HL-60 (cell line): ENCODE results near the gene PNMA8C.

Experiments
- DNase-seq, 2 experiments: peaks; one replicate each; pipeline ENCODE4 v3.0.0-alpha.2; 2010 to 2020; ENCODE audit warnings: low read depth in 1 of 2, low spot score in 1 of 2
- H3K27ac ChIP-seq: fragments of 250-450 bp; sonication (Bioruptor Pico); replicated peaks from 2 replicates; pipeline ENCODE4 v1.5.1; 2020; ENCODE audit warnings: mild to moderate bottlenecking, moderate library complexity
- H3K27me3 ChIP-seq: fragments of 250-450 bp; sonication (Bioruptor Pico); 2 replicates; pipeline ENCODE4 v1.5.1; 2021; ENCODE audit warnings: mild to moderate bottlenecking, moderate library complexity; ENCODE audit not compliant: insufficient read depth, poor library complexity, severe bottlenecking
- H3K4me3 ChIP-seq: replicated peaks from 2 replicates; pipeline ENCODE4 v1.5.1; 2011; ENCODE audit warnings: mild to moderate bottlenecking, control low read depth, low read length; ENCODE audit not compliant: insufficient read depth
- GABPA ChIP-seq: IDR thresholded peaks from 2 replicates; pipeline ENCODE4 v1.6.1; 2012; ENCODE audit warnings: low read depth
- POLR2AphosphoS5 ChIP-seq: IDR thresholded peaks from 2 replicates; pipeline ENCODE4 v1.6.1; 2012; ENCODE audit warnings: low read depth
- REST ChIP-seq: IDR thresholded peaks from 2 replicates; pipeline ENCODE4 v1.6.1; 2012; ENCODE audit warnings: low read depth; ENCODE audit not compliant: insufficient replicate concordance
- SPI1 ChIP-seq: IDR thresholded peaks from 2 replicates; pipeline ENCODE4 v1.6.1; 2012; ENCODE audit warnings: low read depth, mild to moderate bottlenecking, borderline replicate concordance
- TF ChIP-seq, protein P1 (sequence below): IDR thresholded peaks from one replicate; pipeline ENCODE4 v1.5.1; 2011; ENCODE audit warnings: low read length, control low read depth, inconsistent platforms; ENCODE audit not compliant: insufficient read depth

The PNMA8C gene

GRCh38 chr19:46451352-46451751 is 22.6 kb upstream of the PNMA8C start:
- no peak overlapping the region for H3K4me3 ChIP-seq
- TF ChIP-seq REST (no peak), POLR2AphosphoS5 (no peak), GABPA (no peak), SPI1 (no peak)
- TF ChIP-seq, protein P1, sequence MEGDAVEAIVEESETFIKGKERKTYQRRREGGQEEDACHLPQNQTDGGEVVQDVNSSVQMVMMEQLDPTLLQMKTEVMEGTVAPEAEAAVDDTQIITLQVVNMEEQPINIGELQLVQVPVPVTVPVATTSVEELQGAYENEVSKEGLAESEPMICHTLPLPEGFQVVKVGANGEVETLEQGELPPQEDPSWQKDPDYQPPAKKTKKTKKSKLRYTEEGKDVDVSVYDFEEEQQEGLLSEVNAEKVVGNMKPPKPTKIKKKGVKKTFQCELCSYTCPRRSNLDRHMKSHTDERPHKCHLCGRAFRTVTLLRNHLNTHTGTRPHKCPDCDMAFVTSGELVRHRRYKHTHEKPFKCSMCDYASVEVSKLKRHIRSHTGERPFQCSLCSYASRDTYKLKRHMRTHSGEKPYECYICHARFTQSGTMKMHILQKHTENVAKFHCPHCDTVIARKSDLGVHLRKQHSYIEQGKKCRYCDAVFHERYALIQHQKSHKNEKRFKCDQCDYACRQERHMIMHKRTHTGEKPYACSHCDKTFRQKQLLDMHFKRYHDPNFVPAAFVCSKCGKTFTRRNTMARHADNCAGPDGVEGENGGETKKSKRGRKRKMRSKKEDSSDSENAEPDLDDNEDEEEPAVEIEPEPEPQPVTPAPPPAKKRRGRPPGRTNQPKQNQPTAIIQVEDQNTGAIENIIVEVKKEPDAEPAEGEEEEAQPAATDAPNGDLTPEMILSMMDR = no peak
- H3K27me3 ChIP-seq = peaks cover 2% of the 10 kb centered on the region
- H3K27ac ChIP-seq = no peak overlapping the region
- DNase-seq = no peak

DNA sequence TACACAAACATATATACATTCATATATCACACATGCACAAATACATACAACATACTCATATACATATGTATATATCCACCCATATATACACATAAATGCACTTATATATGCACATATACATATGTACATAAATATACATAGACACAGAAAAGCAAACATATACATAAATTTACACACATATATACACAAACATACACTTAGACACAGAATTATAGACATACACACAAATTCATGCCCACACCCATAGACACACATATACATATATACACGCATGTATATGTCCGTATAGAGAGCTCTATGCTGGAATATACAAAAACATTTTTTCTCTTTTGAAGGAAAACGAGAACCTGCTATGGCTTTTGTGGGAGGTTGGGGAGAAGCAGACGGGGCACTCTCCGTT is 22.0 kb upstream of the PNMA8C start:
- H3K4me3 ChIP-seq = no peak overlapping the region
- H3K27me3 ChIP-seq = peaks cover 2% of the 10 kb centered on the region
- no peak for TF ChIP-seq GABPA
- TF ChIP-seq SPI1 = no peak
- TF ChIP-seq POLR2AphosphoS5 = no peak
- TF ChIP-seq, protein P1 = no peak
- H3K27ac ChIP-seq = no peak overlapping the region
- DNase-seq = no peak

GRCh38 chr19:46449228-46449627 is 20.5 kb upstream of the PNMA8C start:
- TF ChIP-seq REST (no peak), SPI1 (no peak), GABPA (no peak), POLR2AphosphoS5 (no peak)
- TF ChIP-seq, protein P1 = no peak

DNA sequence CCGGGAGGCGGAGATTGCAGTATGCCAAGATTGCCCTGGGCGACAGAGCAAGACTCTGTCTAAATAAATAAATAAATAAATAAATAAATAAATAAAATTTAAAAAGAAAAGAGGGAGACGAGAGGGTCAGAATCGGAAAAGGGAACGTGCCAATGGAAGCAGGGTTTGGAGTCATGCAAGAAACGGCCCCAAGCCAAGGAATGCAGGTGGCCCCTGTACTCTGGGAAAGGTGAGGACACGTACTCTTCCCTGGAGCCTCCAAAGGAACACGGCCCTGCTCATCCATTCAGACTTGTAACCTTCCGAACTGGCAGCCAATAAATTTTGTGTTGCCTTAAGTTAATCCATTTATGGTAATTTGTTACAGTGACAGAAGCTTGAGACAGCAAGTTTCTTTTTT is 19.9 kb upstream of the PNMA8C start:
- no peak for DNase-seq
- Histone ChIP-seq H3K27me3 (peaks cover 2% of the 10 kb centered on the region), H3K4me3 (no peak overlapping the region), H3K27ac (no peak overlapping the region)
- no peak for TF ChIP-seq SPI1
- TF ChIP-seq GABPA = no peak
- no peak for TF ChIP-seq REST
- TF ChIP-seq, protein P1 = no peak
- TF ChIP-seq POLR2AphosphoS5 = no peak

More at GRCh38 chr19:46449228-46449627, 20.5 kb upstream of the PNMA8C start:
- Histone ChIP-seq H3K4me3 (no peak overlapping the region), H3K27me3 (peaks cover 2% of the 10 kb centered on the region), H3K27ac (no peak overlapping the region)
- no peak for DNase-seq
